Stimulated activated CD8-positive, alpha-beta memory T cell treated with anti-CD3 and anti-CD28 coated beads, Interleukin-4, amount 100 ng/mL, for 1 hour (primary cell): ENCODE results near the gene B9D1.

Experiments used
- DNase-seq, 2 donors: peaks; one replicate each; pipeline ENCODE4 v3.0.0-alpha.2; 2020; ENCODE audit warnings: low read depth in 2 of 2, low spot score in 1 of 2

B9D1 gene

GRCh38 chr17:19320876-19321275, 41.6 kb downstream of the B9D1 start:
- DNase-seq = no peak

- no peak for DNase-seq
These were observed 42.6 kb downstream of the B9D1 start for GRCh38 chr17:19319771-19320505.

- DNase-seq = no peak
These were observed 43.9 kb downstream of the B9D1 start for GRCh38 chr17:19318611-19319010.

GRCh38 chr17:19317359-19318095, 45.0 kb downstream of the B9D1 start:
- no peak for DNase-seq

- no peak for DNase-seq
These were observed 45.7 kb downstream of the B9D1 start for GRCh38 chr17:19316761-19317358.

- no peak for DNase-seq
These were observed 47.4 kb downstream of the B9D1 start for GRCh38 chr17:19315104-19315503.

GRCh38 chr17:19313746-19314651, 48.5 kb downstream of the B9D1 start:
- DNase-seq = no peak

- DNase-seq = no peak
These were observed 49.3 kb downstream of the B9D1 start for GRCh38 chr17:19313066-19313745.

GRCh38 chr17:19312406-19312805, 50.1 kb downstream of the B9D1 start:
- DNase-seq = no peak

- DNase-seq = no peak
These were observed 50.9 kb downstream of the B9D1 start for GRCh38 chr17:19311421-19312215.

- no peak for DNase-seq
These were observed 51.5 kb downstream of the B9D1 start for GRCh38 chr17:19311016-19311415.

GRCh38 chr17:19310151-19310550, 52.4 kb downstream of the B9D1 start:
- DNase-seq = no peak

- no peak for DNase-seq
These were observed 52.8 kb downstream of the B9D1 start for GRCh38 chr17:19309701-19310100.

GRCh38 chr17:19308398-19308797, 54.1 kb downstream of the B9D1 start:
- DNase-seq = no peak

- DNase-seq = no peak
These were observed 55.0 kb downstream of the B9D1 start for GRCh38 chr17:19307521-19307920.

- DNase-seq = no peak
These were observed 56.1 kb downstream of the B9D1 start for GRCh38 chr17:19306160-19307111.

- DNase-seq = no peak
These were observed 56.8 kb downstream of the B9D1 start for GRCh38 chr17:19305761-19306159.

GRCh38 chr17:19305256-19305655, 57.3 kb downstream of the B9D1 start:
- no peak for DNase-seq

GRCh38 chr17:19304751-19305150, 57.8 kb downstream of the B9D1 start:
- DNase-seq = no peak
